Activated CD8-positive, alpha-beta memory T cell treated with anti-CD3 and anti-CD28 coated beads, Interleukin-2, amount 50 U/mL, for 1 hour (primary cell): ENCODE results near the gene PHRF1.

Source experiments
- DNase-seq: peaks from one replicate; pipeline ENCODE4 v3.0.0-alpha.2; 2020; ENCODE audit errors: extremely low read depth

PHRF1 gene

GRCh38 chr11:656866-657265 lies 80.6 kb downstream of the PHRF1 start:
- DNase-seq: no peak

DNA sequence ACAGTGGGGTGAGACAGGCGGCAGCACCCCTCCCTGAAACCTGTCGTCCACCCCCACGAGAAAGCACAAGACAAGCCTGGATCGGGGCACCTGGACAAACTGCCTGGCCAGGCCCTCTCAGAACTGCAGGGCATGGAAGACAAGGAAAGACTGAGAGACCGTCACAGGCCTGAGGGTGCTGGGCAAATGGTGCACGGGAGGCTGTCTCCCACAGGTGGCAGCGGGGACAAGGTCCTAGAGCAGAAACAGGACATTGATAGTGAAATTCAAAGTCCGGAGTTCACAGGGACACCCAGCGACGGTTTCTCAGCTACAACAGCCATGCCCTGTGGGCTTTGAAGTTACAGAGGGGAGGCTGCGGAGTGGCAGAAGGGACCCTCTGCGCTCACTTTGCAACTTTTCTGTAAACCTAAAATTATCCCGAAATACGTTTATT lies 81.4 kb downstream of the PHRF1 start:
- DNase-seq: no peak

DNA sequence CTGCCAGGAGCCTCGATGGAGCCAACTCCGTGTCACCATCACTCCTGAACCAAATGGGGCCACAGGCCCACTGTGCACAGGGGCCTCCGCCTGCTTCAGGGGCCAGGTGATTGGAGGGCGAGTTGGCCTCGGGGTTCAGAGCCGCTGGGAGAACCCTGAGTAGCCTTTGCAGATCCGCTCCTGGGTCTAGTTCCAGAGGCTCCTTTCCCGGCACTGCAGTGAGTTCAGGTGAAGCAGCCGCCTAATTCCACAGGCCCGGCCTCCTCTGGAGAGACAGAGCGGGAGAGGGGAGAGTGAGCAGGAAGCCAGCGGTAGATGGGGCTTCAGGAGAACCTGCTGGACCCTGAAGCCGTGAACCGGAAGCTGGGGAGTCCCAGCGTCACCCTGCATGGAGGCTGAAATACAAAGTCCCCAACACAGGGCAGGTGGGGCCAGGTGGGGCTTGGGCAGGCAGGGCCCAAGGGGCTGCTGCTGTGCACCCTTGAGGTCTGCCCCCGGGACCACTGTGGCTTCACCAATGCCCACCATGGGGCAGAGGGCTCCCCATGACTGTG lies 83.3 kb downstream of the PHRF1 start:
- no peak for DNase-seq

DNA sequence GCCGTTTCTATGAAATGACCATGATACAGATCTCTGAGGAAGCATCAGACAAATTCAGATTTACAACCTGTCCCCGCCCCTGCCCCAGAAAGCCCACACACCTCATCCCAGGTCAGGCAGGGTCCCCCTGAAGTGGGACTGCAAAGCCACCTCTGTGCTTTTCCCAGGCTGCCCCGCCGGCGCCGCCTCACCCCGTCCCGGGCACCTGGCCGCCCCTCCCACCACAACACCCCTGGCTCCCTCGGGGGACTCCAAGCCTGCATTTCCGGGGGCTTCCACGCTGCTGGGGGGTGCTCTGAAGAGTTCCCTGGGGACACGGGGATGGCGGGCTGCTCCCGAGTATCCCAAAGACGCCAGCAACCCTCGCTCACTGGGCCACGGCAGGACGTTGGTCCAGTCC lies 84.0 kb downstream of the PHRF1 start:
- DNase-seq: no peak

GRCh38 chr11:660681-661444 lies 84.6 kb downstream of the PHRF1 start:
- DNase-seq: no peak
